Fibroblast of the aortic adventitia (primary cell): Measurements from ENCODE around the gene ZDHHC19. TPM values are rescaled to one million over a fixed set of nuclear protein-coding genes. Genes with fewer than 3 reads are reported as not detected.

Experiments used
- DNase-seq: peaks from one replicate; pipeline ENCODE4 v3.0.0-alpha.2; 2010; ENCODE audit warnings: low read depth
- H3K4me3 ChIP-seq: 2 replicates; pipeline ENCODE4 v1.5.1; 2011; ENCODE audit warnings: low read depth, mild to moderate bottlenecking, control low read depth, low read length, moderate library complexity
- CTCF ChIP-seq: IDR thresholded peaks from 2 replicates; pipeline ENCODE4 v1.5.1; 2011; ENCODE audit warnings: mild to moderate bottlenecking, low read length, control low read depth, inconsistent platforms; ENCODE audit not compliant: insufficient read depth
- small RNA-seq: library from RNA; depleted of rRNA; stranded (forward); fragments of <200 nt; gene quantifications from one replicate; pipeline ENCODE3, GENCODE V24; 2012
- total RNA-seq: library from RNA; depleted of rRNA; stranded (reverse); fragments of >200 nt; gene quantifications from 2 replicates; pipeline ENCODE4 v1.2.3, GENCODE V29; 2012; ENCODE audit warnings: low replicate concordance

ZDHHC19 gene
- total RNA-seq, 1 donor: not detected

DNA sequence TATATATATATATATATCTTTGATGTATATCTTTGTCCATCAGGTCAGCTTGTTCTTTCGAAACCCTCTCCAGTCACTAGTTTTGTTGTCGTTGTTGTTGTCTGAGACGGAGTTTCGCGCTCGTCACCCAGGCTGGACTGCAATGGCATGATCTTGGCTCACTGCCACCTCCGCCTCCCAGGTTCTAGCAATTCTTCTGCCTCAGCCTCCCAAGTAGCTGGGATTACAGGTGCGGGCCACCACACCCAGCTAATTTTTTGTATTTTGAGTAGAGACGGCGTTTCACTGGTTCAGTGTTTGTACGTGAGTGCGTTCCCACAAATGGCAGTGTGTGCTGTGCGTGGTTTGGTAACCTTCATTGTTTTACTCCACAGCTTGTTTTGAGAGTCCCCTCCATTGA, 51.7 kb downstream of the ZDHHC19 start:
- H3K4me3 ChIP-seq: no peak overlapping the region
- no peak for DNase-seq
- no peak for TF ChIP-seq CTCF

DNA sequence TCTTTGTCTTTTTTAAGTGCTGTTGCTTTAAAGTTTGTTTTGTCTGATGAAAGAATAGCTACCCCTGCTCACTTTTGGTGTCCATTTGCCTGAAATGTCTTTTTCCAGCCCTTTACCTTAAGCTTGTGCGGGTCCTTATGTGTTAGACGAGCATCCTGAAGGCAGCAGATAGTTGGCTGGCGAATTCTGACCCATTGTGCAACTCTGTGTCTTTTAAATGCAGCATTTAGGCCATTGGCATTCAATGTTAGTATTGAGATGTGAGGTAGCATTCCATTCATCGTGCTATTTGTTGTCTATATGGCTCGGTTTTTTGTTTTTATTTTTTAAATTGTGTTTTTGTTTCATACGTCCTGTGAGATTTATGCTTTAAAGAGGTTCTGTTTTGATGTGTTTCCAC, 55.0 kb downstream of the ZDHHC19 start:
- no peak for DNase-seq
- H3K4me3 ChIP-seq: no peak overlapping the region
- TF ChIP-seq CTCF: no peak

GRCh38 chr3:196150481-196150880, 60.7 kb downstream of the ZDHHC19 start:
- DNase-seq: no peak
- TF ChIP-seq CTCF: no peak
- no peak overlapping the region for H3K4me3 ChIP-seq

- no peak for TF ChIP-seq CTCF
- DNase-seq: no peak
- H3K4me3 ChIP-seq: no peak overlapping the region
These were observed 61.3 kb downstream of the ZDHHC19 start for GRCh38 chr3:196149831-196150301.

- DNase-seq: no peak
- no peak overlapping the region for H3K4me3 ChIP-seq
- TF ChIP-seq CTCF: no peak
These were observed 61.8 kb downstream of the ZDHHC19 start for GRCh38 chr3:196149375-196149774.

Small RNA genes lying within 50 kb of the gene (small RNA-seq; reads per million reads assigned to genes)
- gene RF00019: not detected

Other genes starting within 250 kb of the ZDHHC19 start
- gene TFRC, start 129.3 kb downstream of the ZDHHC19 start, total RNA-seq: 80.3 and 143 TPM in 2 replicates
- not detected in 2 replicates for gene SLC51A, start 5.1 kb upstream of the ZDHHC19 start, total RNA-seq
- gene PCYT1A, start 76.3 kb upstream of the ZDHHC19 start, total RNA-seq: 76.7 and 80.8 TPM in 2 replicates
- 16.0 and 22.1 TPM in 2 replicates for gene DYNLT2B, start 106.8 kb upstream of the ZDHHC19 start, total RNA-seq
- gene TM4SF19, start 127.0 kb upstream of the ZDHHC19 start, total RNA-seq: not detected in 2 replicates
- 20.9 and 27.7 TPM in 2 replicates for gene UBXN7, start 221.0 kb upstream of the ZDHHC19 start, total RNA-seq